GM23338 (cell line): Measurements from ENCODE around the gene PRCC. TPM values are rescaled to one million over a fixed set of nuclear protein-coding genes. Genes with fewer than 3 reads are reported as not detected.

Experiments
- ATAC-seq: fragments of 200-7000 bp; cut with Tn5 transposase; 3 replicates; pipeline ENCODE4 v1.9.1; 2020
- DNase-seq: peaks from one replicate; pipeline ENCODE4 v3.0.0-alpha.2; 2015; ENCODE audit warnings: low spot score
- H2AFZ ChIP-seq: fragments of 200-600 bp; sonication (generic); 2 replicates; pipeline ENCODE4 v1.8.0; 2016; ENCODE audit warnings: antibody characterized with exemption, mild to moderate bottlenecking, moderate library complexity
- H3F3A ChIP-seq: fragments of 200-600 bp; sonication (generic); replicated peaks from 2 replicates; pipeline ENCODE4 v1.8.0; 2017; ENCODE audit warnings: antibody characterized with exemption, mixed run types, low read depth
- H3K27ac ChIP-seq: fragments of 200-600 bp; sonication (generic); 2 replicates; pipeline ENCODE4 v1.6.1; 2016; ENCODE audit warnings: low read depth
- H3K27me3 ChIP-seq: fragments of 200-600 bp; sonication (generic); 2 replicates; pipeline ENCODE4 v1.8.0; 2016; ENCODE audit warnings: mild to moderate bottlenecking, mixed run types, moderate library complexity; ENCODE audit not compliant: insufficient read depth
- H3K36me3 ChIP-seq: fragments of 200-600 bp; sonication (generic); 2 replicates; pipeline ENCODE4 v1.8.0; 2016; ENCODE audit warnings: mild to moderate bottlenecking; ENCODE audit not compliant: insufficient read depth
- H3K4me1 ChIP-seq: fragments of 200-600 bp; sonication (generic); 2 replicates; pipeline ENCODE4 v1.8.0; 2016; ENCODE audit warnings: mild to moderate bottlenecking, moderate library complexity; ENCODE audit not compliant: insufficient read depth
- H3K4me2 ChIP-seq: fragments of 200-600 bp; sonication (generic); 2 replicates; pipeline ENCODE4 v1.7.1; 2017; ENCODE audit warnings: mixed run types
- H3K4me3 ChIP-seq: fragments of 200-600 bp; sonication (generic); 2 replicates; pipeline ENCODE4 v1.6.1; 2016; ENCODE audit warnings: mixed run types
- H3K79me2 ChIP-seq: fragments of 200-600 bp; sonication (generic); replicated peaks from 2 replicates; pipeline ENCODE4 v1.8.0; 2017; ENCODE audit warnings: mild to moderate bottlenecking; ENCODE audit not compliant: insufficient read depth
- H3K9me2 ChIP-seq: fragments of 200-600 bp; sonication (generic); 2 replicates; pipeline ENCODE4 v1.8.0; 2017; ENCODE audit not compliant: insufficient read depth
- H4K20me1 ChIP-seq: fragments of 200-600 bp; sonication (generic); replicated peaks from 2 replicates; pipeline ENCODE4 v1.8.0; 2017; ENCODE audit warnings: mild to moderate bottlenecking; ENCODE audit not compliant: insufficient read depth
- H3K27ac Mint-ChIP-seq: 2 replicates; pipeline ENCODE4 v1.8.0; 2020; ENCODE audit warnings: inconsistent platforms, mild to moderate bottlenecking, moderate library complexity, mixed read lengths
- H3K27me3 Mint-ChIP-seq: 3 replicates; pipeline ENCODE4 v1.8.0; 2022; ENCODE audit warnings: low read depth, mild to moderate bottlenecking, moderate library complexity, mixed read lengths, inconsistent platforms; ENCODE audit not compliant: insufficient read depth, poor library complexity
- H3K36me3 Mint-ChIP-seq: 3 replicates; pipeline ENCODE4 v1.8.0; 2021; ENCODE audit warnings: low read depth, mild to moderate bottlenecking, inconsistent platforms, moderate library complexity, mixed read lengths
- H3K4me1 Mint-ChIP-seq: 3 replicates; pipeline ENCODE4 v1.8.0; 2020; ENCODE audit warnings: mild to moderate bottlenecking, inconsistent platforms, mixed read lengths
- H3K4me3 Mint-ChIP-seq: 3 replicates; pipeline ENCODE4 v1.8.0; 2021; ENCODE audit warnings: moderate library complexity, mild to moderate bottlenecking, inconsistent platforms, mixed read lengths
- H3K9me3 Mint-ChIP-seq: 3 replicates; pipeline ENCODE4 v1.8.0; 2020; ENCODE audit warnings: moderate library complexity, mild to moderate bottlenecking, inconsistent platforms, mixed read lengths
- CREB1 ChIP-seq: fragments of 250-450 bp; sonication (Bioruptor Pico); IDR thresholded peaks from 2 replicates; pipeline ENCODE4 v1.5.0; 2020; ENCODE audit warnings: low read depth, mild to moderate bottlenecking, moderate library complexity
- CTCF ChIP-seq, 2 experiments: fragments of 200-600 bp in 1 of 2; sonication (generic) in 1 of 2; conservative IDR thresholded peaks; 2 replicates each; pipeline versions ENCODE4 v1.5.1 to v1.6.1; 2016 to 2017; ENCODE audit warnings: antibody characterized with exemption in 2 of 2, low read depth in 2 of 2, mild to moderate bottlenecking in 2 of 2, moderate library complexity in 1 of 2
- ETS1 ChIP-seq: IDR thresholded peaks from 2 replicates; pipeline ENCODE4 v1.6.1; 2016; ENCODE audit warnings: antibody characterized with exemption
- EZH2phosphoT487 ChIP-seq: fragments of 200-600 bp; sonication (generic); IDR thresholded peaks from one replicate; pipeline ENCODE4 v1.8.1; 2018; ENCODE audit warnings: antibody characterized with exemption; ENCODE audit not compliant: unreplicated experiment
- JUNB ChIP-seq: IDR thresholded peaks from one replicate; pipeline ENCODE4 v1.6.1; 2016; ENCODE audit warnings: antibody characterized with exemption; ENCODE audit not compliant: unreplicated experiment
- NANOG ChIP-seq: IDR thresholded peaks from 2 replicates; pipeline ENCODE4 v1.6.1; 2016; ENCODE audit warnings: antibody characterized with exemption, borderline replicate concordance
- POLR2AphosphoS5 ChIP-seq: IDR thresholded peaks from 2 replicates; pipeline ENCODE4 v1.6.1; 2016; ENCODE audit warnings: antibody characterized with exemption, low read depth
- ZNF114 ChIP-seq: fragments of 250-450 bp; sonication (Bioruptor Pico); IDR thresholded peaks from 2 replicates; pipeline ENCODE4 v1.5.0; 2020; ENCODE audit warnings: mild to moderate bottlenecking, moderate library complexity
- ZNF331 ChIP-seq: fragments of 250-450 bp; sonication (Bioruptor Pico); IDR thresholded peaks from 2 replicates; pipeline ENCODE4 v1.5.0; 2020; ENCODE audit warnings: low read depth, mild to moderate bottlenecking, moderate library complexity
- polyA plus RNA-seq: library from polyadenylated mRNA; unstranded; fragments of >200 nt; fragmentation: Nextera tagmentation; extraction: Ambion mirVana; gene quantifications from 2 replicates; pipeline ENCODE4 v1.2.1, GENCODE V29; 2016
- total RNA-seq: library from RNA; depleted of rRNA; stranded (reverse); fragments of >200 nt; shearing (Covaris generic); gene quantifications from 2 replicates; pipeline ENCODE4 v1.2.3, GENCODE V29; 2014

The PRCC gene
- total and polyA plus RNA-seq, 2 experiments from 2014 or later, result 66.2 to 72.9 TPM

GRCh38 chr1:156746728-156747631, 20.4 kb upstream of the PRCC start:
- Histone ChIP-seq H3F3A (peaks cover 40% of the 10 kb centered on the region), H3K36me3 (peaks cover 5% of the 10 kb centered on the region; the same call in 1 of the 2 replicates), H3K9me2 (no peaks in the 10 kb centered on the region), H3K4me3 (peak overlapping the region; percentile 88), H3K4me2 (peak overlapping the region; percentile 100), H3K79me2 (peaks cover 62% of the 10 kb centered on the region), H2AFZ (no peak overlapping the region), H3K27ac (peak overlapping the region; percentile 100), H3K27me3 (no peaks in the 10 kb centered on the region), H3K4me1 (peaks cover 57% of the 10 kb centered on the region), H4K20me1 (peaks cover 16% of the 10 kb centered on the region)
- peak; percentile 60 for ATAC-seq
- peak overlapping the region; percentile 89 for H3K4me3 Mint-ChIP-seq
- peaks cover 58% of the 10 kb centered on the region for H3K36me3 Mint-ChIP-seq
- H3K27me3 Mint-ChIP-seq, result peaks cover 25% of the 10 kb centered on the region
- no peaks in the 10 kb centered on the region; the same call in 1 of the 3 replicates for H3K9me3 Mint-ChIP-seq
- H3K4me1 Mint-ChIP-seq, result peaks cover 60% of the 10 kb centered on the region
- TF ChIP-seq JUNB (no peak), CREB1 (CRISPR knock-in tag) (peak; percentile 28; the same call in 1 of the 2 replicates), POLR2AphosphoS5 (peak; percentile 65), ETS1 (peak; percentile 79), CTCF (conservative IDR thresholded peaks at IDR 0.05; ENCODE audit: low read depth in 2 of 2) (peak; percentile 29 to 54)
- peak; percentile 94 for DNase-seq
- peak overlapping the region; percentile 100 for H3K27ac Mint-ChIP-seq

GRCh38 chr1:156747742-156748669, 19.3 kb upstream of the PRCC start:
- no peaks in the 10 kb centered on the region for H3K9me2 ChIP-seq
- TF ChIP-seq ETS1 (no peak), EZH2phosphoT487 (no peak), NANOG (no peak), ZNF114 (CRISPR knock-in tag) (no peak), JUNB (no peak), CREB1 (CRISPR knock-in tag) (no peak), ZNF331 (CRISPR knock-in tag) (no peak), CTCF (conservative IDR thresholded peaks at IDR 0.05; ENCODE audit: low read depth in 2 of 2) (no peak)

More at GRCh38 chr1:156747742-156748669, 19.3 kb upstream of the PRCC start:
- Histone ChIP-seq H3K4me1 (peaks cover 52% of the 10 kb centered on the region), H4K20me1 (peaks cover 16% of the 10 kb centered on the region), H2AFZ (no peak overlapping the region), H3K79me2 (peaks cover 69% of the 10 kb centered on the region), H3K4me2 (peak overlapping the region; percentile 100), H3K4me3 (peak overlapping the region; percentile 88), H3F3A (peaks cover 43% of the 10 kb centered on the region), H3K27ac (peak overlapping the region; percentile 98), H3K36me3 (0 out of 2 replicates have a peak, but pooled peaks cover 1% of the 10 kb centered on the region), H3K27me3 (no peaks in the 10 kb centered on the region)
- Mint-ChIP-seq H3K4me1 (peaks cover 60% of the 10 kb centered on the region), H3K4me3 (peak overlapping the region; percentile 89), H3K27ac (peak overlapping the region; percentile 100), H3K36me3 (peaks cover 47% of the 10 kb centered on the region), H3K9me3 (no peaks in the 10 kb centered on the region; the same call in 1 of the 3 replicates), H3K27me3 (peaks cover 25% of the 10 kb centered on the region)
- no peak for DNase-seq
- no peak for ATAC-seq
